Tibial nerve (tissue), 4 donors: ENCODE results near the gene ZNF136.

Experiments used
- EP300 ChIP-seq, 2 donors: sonication (generic); formaldehyde crosslinking; IDR thresholded peaks; one replicate each; pipeline ENCODE4 v1.6.1; 2017; ENCODE audit warnings: antibody characterized with exemption in 2 of 2, mild to moderate bottlenecking in 1 of 2
- POLR2A ChIP-seq, 2 donors: fragments of 450-650 bp; IDR thresholded peaks; one replicate each; pipeline ENCODE4 v1.6.1; 2017; ENCODE audit warnings: antibody characterized with exemption in 2 of 2, mild to moderate bottlenecking in 2 of 2, moderate library complexity in 2 of 2
- TF ChIP-seq, protein P1 (sequence below), 5 experiments: fragments of 200-600 bp in 3 of 5; fragments of 450-650 bp in 2 of 5; sonication (generic) in 3 of 5; IDR thresholded peaks; one replicate each; pipeline ENCODE4 v1.5.1; 2016 to 2019; ENCODE audit warnings: antibody characterized with exemption in 5 of 5, mild to moderate bottlenecking in 3 of 5, moderate library complexity in 2 of 5

DNA sequence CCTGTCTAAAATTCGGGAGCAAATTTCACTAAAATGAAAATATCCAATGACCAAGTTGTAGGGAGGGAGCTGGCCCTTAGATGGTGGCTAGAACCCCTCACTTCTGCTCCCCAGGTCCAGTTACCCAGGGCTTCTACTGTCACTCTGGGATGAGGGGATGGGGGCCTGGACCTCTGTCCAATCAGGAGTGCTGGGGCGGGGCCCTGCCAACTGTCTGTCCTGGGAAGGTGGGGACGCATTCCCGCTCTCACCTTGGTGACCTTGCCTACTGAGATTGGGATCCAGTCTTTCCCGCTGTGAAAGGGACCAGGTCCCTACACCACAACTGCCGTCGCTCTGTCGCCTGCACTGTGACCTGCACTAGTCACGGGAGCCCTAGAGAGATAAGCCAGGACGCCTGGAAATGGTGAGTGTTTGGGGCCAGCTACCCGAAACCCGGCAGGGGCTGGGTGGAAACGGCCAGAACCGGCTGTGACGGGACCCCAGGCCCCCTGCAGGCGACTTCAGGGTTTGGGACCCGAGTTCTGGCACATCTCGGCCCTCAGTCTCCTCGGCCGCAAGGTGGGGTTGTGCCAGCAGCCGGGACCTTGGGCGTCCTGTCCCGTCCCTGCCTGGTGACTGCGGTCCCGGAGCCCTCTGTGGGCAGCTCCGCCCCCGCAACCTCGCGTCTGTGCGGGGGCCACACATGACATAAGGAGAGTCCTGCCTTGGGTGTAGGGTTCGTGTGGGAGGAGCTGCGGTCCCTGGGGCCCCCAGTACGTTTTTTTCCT lies 45.5 kb upstream of the ZNF136 start:
- TF ChIP-seq, protein P1, sequence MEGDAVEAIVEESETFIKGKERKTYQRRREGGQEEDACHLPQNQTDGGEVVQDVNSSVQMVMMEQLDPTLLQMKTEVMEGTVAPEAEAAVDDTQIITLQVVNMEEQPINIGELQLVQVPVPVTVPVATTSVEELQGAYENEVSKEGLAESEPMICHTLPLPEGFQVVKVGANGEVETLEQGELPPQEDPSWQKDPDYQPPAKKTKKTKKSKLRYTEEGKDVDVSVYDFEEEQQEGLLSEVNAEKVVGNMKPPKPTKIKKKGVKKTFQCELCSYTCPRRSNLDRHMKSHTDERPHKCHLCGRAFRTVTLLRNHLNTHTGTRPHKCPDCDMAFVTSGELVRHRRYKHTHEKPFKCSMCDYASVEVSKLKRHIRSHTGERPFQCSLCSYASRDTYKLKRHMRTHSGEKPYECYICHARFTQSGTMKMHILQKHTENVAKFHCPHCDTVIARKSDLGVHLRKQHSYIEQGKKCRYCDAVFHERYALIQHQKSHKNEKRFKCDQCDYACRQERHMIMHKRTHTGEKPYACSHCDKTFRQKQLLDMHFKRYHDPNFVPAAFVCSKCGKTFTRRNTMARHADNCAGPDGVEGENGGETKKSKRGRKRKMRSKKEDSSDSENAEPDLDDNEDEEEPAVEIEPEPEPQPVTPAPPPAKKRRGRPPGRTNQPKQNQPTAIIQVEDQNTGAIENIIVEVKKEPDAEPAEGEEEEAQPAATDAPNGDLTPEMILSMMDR (IDR thresholded peaks at IDR 0.05), result no peak
- TF ChIP-seq POLR2A (IDR thresholded peaks at IDR 0.05), result no peak
- TF ChIP-seq EP300 (IDR thresholded peaks at IDR 0.05), result no peak
